NCI-H1417 treated with DMSO at 0.1 percent for 48 hours (cell line): ENCODE data around the gene PYHIN1.

Source experiments
- DNase-seq: peaks from one replicate; lab custom pipeline; 2025; lab: John Stamatoyannopoulos, UW

The PYHIN1 gene

DNA sequence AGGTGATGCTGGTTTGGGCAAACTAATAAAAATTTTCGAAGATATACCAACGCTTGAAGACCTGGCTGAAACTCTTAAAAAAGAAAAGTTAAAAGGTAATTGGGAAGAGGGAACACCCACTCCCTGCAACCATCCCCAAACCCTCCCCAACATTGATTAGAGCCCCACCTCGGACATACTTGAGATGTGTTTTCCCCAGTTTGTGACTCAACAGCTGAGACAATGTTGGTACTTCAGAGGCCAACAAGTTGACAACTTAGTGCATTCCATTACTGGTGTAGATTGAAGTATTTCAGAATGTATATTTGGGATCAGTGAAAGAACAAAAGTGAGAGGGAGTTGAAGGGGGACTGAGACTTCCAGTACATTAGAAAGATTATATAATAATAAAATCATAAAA is 83.5 kb downstream of the PYHIN1 start:
- DNase-seq, result no peak

DNA sequence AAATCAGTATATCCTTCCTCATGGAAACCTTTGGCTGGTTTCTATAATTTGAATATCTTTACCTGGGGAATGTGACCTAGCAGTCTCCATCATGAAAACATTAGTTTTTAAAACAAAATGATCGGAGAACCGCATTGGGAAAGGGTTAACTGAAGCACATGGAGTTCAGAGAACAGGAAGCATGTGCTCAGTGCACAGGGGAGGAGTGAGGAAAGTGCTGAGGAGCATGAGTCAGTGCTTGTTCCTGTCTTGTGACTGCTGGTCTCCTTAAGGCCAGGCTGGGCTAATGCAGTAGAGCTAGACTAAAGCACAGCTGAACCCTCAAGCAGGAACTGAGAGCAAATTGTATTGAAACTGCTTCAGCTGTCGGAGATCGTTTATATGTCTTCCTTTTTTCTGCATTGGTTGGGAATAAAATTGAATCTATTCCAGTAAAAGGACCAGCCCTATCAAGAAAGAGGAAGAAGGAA is 84.1 kb downstream of the PYHIN1 start:
- DNase-seq, result no peak

DNA sequence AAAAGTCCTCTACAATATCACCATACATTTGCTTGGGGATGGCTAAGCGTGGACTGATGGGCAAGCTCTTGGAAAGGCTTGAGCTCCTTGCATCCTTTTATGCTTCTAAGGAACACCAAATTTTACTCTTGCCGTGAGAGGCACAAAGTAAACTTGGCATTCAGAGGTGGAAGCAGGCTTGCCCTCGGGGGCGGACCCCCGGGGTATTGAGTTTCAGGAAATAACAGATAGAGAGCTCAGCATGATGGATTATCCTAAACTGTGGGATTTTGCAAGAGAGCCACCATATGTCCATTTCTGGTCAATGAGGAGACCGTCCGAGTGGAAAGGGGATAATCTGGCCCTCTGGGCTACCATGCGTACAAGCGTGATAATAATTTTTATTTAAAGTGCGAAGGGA is 92.4 kb downstream of the PYHIN1 start:
- no peak for DNase-seq

DNA sequence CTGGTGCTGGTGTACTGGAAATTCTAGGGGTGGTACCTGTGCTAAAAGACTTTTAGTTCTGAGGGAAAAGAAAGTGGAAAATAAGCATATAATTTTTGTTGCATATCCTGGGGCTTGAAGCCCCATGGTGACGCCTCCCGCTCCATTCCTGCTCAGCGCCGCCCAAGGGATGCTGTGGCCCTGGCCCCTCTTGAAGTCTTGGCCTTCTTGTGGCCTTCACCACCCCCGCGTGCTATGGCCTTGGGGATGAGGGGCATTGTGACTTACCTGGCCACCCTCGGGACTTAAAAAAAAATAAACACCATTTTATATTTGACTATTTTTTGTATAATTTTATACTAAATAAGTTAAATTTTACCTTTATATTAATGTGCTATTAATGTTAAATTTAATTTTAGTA is 93.7 kb downstream of the PYHIN1 start:
- DNase-seq, result no peak
